Measurements from ENCODE around the gene AKAP10.
"Not testable (repeated sequence)": the region's sequence is repeated elsewhere in the genome, so short reads cannot be mapped to it uniquely, and the experiment has no call there.

AKAP10 gene

DNA sequence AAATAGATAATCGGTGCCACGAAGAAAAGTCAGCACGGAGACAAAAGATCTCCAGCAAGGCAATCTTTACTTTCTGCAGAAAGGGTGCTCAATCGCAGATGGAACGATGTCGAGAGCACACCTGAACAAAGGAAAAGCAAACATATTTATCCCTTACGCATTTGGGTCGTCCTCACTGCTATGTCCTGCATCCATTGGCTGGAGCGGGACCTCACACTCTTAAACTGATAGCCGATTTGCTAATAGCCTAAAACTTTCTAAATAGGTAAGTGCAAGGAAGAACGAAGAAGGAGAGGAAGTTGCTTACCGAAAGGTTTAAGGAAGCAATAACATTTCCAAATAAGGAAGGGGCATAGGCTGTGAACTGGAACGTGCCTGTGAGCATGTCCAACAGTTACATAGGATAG, 1.2 kb upstream of the AKAP10 start:
- no peak for DNase-seq (ENCODE audit: low read depth)

DNA sequence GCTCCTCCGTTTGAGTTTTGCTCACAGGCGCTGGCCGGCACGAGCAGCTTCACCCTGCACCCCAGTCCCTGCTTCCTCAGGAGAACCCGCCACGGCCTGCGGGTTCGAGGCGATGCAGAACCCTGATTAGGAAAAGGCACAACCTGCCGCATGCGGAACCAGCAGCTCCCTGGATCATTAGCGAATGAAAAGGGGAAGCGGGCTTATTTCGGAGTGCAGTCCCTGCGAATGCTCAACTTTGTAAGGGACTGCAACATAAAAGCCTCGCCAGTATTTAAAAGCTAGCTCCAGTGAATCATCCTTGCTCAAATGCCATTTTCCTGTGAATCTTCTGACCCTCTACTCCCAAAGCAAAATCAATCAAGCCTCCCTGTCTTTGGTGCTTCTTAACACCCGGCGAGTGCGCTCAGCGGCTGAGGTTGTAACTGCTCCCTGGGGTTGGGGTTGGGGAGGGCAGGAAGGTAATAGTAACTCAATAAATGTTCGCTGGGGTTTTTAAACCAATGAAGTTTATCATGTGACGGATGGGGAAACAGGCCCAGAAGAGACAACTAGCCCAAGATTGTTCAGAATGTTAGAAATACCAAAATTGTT, 678 bp upstream of the AKAP10 start:
- no peak for DNase-seq (ENCODE audit: low read depth)

DNA sequence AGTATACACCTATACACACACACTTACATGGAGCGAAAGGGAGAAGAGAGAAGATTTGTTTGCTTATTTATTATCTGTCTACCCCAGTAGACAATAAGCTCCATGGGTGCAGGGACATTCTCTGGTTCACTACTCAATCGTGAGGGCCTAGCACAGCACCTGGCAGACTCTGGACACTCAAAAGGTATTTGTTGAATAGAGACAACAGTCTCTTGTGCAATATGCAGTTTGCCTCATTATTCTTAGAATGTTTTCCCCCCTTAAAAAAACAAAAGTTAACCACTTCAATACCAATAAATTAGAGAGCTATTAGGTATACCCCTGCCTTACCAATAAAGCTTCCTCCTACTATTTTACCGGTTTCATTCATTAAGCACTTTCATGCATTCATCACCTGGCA, 2.0 kb downstream of the AKAP10 start:
- no peak for DNase-seq (ENCODE audit: low read depth)

DNA sequence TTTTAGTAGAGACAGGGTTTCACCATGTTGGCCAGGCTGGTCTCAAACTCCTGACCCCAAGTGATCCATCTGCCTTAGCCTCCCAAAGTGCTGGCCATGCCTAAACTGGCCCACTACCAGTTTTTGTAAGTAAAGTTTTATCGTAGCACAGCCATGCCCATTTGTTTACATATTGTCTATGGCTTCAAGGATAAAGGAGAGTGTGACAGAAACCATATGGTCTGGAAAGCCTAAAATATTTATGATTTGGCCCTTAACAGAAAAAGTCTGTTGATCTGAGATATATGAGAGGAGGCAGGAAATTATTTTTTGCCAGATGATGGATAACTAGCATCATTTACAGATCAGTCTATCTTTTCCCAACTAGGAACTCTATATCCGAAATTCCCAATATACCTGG, 4.5 kb downstream of the AKAP10 start:
- DNase-seq (ENCODE audit: low read depth): no peak

DNA sequence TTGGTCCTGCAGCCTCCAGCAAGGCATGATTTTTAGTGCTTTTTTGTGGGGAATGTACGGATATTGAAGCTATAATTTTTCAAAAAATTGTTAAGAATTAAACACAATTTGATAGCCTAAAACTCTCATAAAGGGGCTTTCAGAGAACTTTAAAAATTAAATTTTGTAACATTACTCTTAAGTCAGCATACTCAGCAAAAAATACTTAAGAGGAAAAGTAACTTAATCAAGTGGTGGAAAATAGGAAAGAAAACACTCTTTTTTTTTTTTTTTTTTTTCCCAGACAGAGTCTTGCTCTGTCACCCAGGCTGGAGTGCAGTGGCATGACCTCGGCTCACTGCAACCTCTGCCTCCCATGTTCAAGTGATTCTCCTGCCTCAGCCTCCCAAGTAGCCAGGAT, 14.7 kb downstream of the AKAP10 start:
- not testable (repeated sequence) for DNase-seq (ENCODE audit: low read depth)

DNA sequence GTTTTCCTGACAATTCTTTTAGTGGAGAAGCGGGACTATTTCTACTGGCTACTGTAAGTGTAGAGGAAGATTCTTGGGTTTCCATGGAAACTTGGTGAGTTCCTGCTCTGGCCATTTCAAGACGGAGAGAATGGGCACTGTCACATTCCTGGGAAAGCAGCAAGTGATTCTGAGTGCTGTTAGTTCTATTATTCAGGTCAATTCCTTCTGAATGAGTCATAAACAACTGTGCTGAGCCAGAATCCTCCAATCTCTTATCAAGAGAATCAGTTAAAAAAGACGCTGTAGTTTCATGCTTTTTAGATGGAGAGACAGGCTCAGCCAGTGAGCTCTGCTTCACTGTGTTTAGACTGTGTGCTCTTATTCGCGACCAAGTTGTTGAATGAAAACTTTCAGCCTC, 19.6 kb downstream of the AKAP10 start:
- DNase-seq (ENCODE audit: low read depth): no peak

DNA sequence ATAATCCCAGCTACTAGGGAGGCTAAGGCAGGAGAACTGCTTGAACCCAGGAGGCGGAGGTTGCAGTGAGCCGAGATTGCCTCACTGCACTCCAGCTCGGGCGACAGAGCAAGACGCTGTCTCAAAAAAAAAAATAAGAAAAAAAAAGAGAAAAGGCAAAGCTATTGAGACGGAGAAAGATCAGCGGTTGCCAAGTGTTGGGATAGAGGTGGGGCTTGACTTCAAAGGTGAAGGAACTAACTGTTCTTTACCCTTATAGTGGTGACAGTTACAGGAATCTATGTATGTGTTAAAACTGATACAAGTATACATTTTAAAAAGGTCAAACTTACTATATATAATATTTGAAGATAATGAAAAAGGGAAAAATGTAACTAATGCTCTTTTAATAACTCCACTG, 22.5 kb downstream of the AKAP10 start:
- DNase-seq (ENCODE audit: low read depth): no peak

DNA sequence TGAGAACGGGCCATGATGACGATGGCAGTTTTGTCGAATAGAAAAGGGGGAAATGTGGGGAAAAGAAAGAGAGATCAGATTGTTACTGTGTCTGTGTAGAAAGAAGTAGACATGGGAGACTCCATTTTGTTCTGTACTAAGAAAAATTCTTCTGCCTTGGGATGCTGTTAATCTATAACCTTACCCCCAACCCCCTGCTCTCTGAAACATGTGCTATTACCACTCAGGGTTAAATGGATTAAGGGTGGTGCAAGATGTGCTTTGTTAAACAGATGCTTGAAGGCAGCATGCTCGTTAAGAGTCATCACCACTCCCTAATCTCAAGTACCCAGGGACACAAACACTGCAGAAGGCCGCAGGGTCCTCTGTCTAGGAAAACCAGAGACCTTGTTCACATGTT, 26.2 kb downstream of the AKAP10 start:
- not testable (repeated sequence) for DNase-seq (ENCODE audit: low read depth)

DNA sequence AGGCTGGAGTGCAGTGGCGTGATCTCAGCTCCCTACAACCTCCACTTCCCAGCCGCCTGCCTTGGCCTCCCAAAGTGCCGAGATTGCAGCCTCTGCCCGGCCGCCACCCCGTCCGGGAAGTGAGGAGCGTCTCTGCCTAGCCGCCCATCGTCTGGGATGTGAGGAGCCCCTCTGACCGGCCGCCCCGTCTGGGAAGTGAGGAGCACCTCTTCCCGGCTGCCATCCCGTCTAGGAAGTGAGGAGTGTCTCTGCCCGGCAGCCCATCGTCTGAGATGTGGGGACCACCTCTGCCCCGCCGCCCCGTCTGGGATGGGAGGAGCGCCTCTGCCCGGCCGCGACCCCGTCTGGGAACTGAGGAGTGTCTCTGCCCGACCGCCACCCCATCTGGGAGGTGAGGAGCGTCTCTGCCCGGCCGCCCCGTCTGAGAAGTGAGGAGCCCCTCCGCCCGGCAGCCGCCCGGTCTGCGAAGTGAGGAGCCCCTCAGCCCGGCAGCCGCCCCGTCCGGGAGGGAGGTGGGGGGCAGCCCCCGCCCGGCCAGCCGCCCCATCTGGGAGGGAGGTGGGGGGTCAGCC, 26.9 kb downstream of the AKAP10 start:
- DNase-seq (ENCODE audit: low read depth): not testable (repeated sequence)

DNA sequence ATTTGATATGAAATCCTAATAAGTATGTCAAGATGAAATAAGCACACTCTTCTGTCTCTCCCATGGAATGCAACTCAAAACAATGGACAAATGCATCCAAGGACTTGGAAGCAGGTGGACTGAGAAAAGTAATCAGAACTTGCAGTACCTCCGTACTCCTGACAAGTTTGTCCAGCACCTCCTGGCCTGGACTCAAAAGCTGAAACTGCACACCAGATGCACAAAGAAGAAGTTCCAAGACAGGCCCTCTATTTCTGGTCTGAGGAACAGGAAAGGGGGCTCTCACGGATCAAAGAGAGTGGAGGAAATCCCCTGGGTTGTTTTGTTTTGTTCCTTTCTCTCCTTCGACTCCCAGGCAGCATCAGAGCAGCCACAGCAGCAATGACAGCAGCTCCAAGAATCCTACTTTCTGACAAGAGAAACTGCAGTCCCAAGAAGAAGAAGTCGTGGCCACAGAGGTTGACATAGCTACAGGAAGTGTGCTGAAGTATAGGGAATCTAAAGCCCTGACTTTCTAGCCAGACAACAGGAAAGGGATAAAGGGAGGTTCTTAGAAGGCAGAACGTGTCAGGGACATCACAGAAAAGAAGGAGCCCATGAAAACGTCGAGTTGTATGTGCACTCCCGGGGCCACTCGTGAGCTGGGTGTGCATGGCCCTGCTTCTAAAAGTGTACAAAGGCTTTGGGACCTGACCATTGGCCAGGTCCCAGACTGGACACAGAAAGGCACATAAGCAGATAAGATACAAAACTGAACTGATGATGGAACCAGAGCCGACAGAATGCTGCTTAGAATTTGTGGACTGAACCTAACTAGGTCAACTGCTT, 29.3 kb downstream of the AKAP10 start:
- no peak for DNase-seq (ENCODE audit: low read depth)

DNA sequence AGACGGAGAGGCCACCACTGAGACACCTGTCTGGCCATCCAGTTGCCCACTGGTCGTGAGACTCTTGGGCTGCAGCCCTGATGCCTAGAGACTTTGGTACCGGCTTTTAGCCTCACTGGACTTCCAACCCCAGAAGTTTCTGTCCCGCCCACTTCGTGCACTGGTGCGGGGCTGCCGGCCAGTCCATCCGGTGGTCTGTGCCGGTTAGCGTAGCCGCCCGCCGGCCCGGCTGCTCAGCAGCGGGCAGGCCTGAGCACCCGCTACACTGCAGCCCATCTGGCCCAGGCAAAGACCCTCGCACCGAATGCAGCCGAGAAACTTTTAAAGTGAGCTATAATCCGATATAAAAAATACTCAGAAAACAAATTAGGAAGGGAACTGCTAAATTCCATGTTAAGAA, 30.7 kb downstream of the AKAP10 start:
- no peak for DNase-seq (ENCODE audit: low read depth)

DNA sequence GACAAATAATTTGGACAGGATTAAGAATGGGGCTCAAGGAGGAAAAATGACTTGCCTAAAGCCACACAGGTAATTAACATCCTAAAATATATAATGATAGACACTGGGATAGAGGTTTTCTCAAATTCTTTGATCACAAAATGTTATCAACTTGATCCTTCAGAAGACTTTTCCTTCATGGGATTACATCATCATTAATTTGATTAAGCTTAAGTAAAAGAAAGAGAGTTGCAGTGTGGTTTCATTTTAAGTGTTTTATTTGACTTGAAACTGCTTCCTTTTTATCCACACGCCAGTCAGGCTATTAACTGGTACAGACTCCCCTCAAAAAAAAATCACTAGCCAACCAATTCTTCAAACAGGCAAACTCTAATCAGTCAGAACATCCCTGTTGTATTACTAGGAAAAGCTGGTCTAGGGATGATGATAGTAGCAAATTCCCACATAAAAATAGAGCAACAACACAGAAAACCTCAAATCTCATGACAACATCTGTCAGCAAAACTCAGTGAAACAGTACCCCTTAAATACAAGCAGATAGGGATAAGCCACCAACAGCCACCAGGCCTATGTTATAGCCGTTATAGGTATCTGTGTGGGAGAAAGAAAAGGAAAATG, 32.5 kb downstream of the AKAP10 start:
- no peak for DNase-seq (ENCODE audit: low read depth)

DNA sequence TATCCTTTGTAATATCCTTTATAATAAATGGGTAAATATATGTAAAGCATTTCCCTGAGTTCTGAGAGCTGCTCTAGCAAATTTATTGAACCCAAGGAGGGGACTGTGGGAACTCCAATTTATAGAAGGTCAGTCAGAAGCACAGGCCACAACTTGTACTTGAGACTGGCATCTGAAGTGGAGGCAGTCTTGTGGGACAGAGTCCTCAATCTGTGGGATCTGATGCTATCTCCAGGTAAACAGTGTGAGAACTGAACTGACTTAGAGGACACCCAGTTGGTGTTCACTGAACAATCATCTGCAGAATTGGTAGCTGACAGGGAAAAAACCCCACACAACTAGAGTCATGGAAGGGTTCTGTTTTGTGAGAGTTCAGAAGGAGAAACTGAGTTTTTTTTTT, 34.0 kb downstream of the AKAP10 start:
- no peak for DNase-seq (ENCODE audit: low read depth)

DNA sequence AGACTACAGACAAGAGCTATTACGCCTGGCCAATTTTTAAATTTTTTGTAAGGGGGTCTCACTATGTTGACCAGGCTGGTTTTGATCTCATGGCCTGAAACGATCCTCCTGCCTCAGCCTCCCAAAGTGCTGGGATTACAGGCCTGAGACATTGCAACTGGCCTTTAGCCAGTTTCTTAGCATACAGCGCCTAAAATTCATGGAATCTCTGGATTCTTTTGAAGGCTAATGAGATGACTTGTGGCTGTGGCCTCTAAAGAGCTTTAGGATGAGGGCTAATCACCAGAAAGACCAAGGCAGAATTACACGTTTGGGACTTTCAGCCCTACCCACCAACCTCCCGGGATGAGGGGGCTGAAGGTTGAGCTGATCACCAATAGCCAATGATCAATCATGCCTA, 34.6 kb downstream of the AKAP10 start:
- DNase-seq (ENCODE audit: low read depth): no peak

DNA sequence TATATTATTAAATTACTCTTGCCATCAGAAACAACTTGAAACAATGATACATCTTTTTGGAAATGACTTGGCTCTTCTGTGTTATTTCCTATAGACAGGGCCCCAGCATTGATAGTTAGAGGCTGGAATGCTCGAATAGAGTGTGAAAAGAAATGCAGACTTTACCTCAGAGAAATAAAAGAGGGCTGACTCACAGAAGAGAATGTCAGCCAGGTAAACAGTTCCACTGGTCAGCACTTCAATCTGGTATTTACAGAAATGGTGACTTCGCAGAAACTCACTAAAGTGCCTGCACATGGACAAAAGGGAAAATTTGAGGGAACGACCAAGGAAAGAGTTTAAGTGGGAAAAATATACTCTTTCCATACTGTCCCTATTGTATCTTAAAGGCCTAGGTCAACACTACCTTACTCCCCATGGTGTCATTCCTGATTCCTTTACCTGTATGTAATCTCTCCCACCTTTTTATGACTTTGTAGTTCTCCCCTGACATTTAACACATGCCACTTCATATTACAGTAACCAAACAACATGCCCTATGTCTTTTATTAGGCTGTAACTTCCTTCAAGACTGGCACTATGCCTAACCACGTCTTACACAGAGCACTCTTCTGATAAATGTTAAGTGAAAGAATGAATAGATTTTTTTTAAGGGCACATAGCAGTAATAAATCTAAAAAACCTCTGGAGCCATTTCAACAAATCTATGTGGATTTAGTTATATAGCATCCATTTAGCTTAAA, 36.7 kb downstream of the AKAP10 start:
- no peak for DNase-seq (ENCODE audit: low read depth)

DNA sequence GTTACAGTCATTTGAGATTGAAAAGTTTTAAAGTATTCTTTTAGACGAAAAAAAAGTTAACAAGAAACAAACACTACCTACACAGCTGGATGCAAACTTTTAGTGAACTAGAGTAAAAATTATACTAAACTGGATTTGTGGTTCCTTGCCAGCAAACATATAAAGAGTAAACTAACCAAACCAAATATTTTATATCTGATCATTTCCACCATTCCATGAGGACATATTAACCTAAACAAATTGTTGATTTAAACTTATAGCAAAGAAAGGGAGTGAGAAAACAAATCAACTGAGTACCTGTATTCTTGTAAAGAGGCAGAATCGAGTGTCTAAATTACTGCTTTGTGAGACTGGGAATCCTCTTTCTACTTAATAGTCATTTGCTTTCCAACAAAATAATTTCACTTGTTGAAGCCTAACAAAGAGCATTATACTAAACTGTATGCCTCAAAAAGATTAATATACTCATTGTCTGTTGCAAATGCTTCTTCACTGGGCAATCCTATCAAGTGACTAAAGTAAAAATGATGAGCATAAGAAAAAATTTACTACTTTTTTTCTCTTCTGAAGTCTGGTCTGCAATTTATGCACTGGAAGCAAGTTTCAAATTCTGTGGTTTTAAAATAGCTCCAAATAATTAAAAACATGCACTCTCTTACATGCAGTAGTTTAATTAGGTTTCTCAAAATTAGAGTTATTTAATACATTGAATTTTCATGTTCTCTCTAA, 37.5 kb downstream of the AKAP10 start:
- DNase-seq (ENCODE audit: low read depth): no peak

DNA sequence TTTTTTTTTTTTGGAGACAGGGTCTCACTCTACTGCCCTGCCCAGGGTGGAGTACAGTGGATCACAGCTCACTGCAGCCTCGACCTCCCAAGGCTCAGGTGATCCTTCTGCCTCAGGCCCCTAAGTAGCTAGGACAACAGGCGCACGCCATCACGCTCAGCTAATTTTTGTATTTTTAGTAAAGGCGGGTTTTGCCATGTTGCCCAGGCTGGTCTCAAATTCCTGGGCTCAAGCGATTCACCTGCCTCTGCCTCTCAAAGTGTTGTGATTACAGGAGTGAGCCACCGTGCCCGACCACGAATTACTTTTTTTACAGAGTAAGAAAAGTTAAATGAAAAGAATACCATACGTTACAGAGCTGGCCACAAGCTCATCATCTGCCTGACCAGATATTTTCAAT, 38.9 kb downstream of the AKAP10 start:
- no peak for DNase-seq (ENCODE audit: low read depth)

DNA sequence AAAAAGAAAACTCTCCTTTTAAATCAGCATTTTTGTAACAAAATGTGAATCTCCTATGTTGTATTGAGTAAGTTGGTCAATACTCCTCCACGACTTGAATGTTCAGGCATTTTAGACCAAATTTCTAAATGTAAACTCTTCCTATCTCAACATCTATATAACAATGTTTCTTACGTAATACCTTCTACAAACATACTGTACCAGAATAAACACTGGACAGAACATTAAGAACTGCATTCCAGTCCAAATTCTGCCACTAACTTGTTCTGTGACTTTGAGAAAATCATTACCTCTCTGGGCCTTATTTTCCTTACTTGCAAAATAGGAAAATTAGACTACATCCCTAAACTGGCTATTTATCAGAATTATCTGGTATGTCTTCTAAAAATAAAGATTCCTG, 40.1 kb downstream of the AKAP10 start:
- no peak for DNase-seq (ENCODE audit: low read depth)

DNA sequence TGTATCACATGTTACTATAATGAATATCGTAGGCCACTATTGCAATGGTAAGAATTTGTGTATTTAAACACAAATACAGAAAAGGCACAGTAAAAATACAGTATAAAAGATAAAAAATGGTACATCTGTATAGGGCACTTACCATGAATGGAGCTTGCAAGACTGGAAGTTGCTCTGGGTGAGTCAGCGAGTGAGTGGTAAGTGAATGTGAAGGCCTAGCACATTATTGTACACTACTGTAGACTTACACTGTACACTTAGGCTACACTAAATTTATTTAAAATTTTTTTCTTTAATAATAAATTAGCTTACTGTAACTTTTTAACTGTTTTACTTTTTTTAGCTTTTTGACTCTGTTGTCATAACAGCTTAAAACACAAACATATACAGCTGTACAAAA, 42.5 kb downstream of the AKAP10 start:
- DNase-seq (ENCODE audit: low read depth): no peak

DNA sequence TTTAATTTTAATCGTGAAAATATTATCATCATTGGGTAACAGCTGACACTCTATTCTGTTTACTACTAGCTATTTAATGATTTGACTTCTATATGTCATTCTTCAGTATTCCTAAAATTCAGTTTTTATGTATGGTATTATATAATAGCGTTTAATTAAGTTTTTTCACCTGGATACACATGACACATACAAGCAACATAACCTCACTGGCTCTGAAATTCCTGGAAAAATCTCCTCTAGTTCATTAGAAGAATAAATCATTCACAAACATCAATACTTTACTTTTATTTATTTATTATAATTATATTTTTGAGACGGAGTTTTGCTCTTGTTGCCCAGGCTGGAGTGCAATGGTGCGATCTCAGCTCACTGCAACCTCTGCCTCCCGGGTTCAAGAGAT, 44.0 kb downstream of the AKAP10 start:
- no peak for DNase-seq (ENCODE audit: low read depth)

DNA sequence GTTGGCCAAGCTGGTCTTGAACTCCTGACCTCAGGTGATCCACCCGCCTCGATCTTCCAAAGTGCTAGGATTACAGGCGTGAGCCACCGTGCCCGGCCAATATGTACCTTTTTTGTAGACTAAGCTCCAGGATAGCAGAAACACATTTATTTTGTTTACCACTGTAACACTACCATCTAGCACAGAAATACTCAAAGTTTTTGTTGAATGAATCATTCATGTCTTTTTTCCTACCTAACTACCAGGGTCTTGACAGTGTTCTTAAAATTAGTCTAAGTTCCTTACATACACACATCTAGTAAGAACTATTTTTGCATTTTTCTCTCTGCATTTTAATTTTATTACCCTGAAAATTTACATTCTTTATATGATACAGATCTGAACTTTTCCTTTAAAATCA, 44.4 kb downstream of the AKAP10 start:
- no peak for DNase-seq (ENCODE audit: low read depth)

DNA sequence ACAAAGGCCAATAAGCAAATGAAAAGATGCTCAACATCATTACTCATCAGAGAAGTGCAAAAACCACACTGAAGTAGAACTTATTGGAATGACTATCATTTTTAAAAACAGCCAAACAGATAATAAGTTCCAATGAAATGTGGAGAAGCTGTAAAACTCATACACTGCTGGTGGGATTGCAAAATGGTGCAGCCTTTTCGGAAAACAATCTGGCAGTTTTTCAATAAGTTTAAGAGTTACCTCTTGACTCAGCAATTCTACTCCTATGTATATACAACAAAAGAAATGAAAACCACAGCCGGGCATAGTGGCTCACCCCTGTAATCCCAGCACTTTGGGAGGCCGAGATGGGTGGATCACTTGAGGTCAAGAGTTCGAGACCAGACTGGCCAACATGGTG, 49.3 kb downstream of the AKAP10 start:
- no peak for DNase-seq (ENCODE audit: low read depth)
